ENCODE data around the gene CROCC. TPM values are rescaled to one million over a fixed set of nuclear protein-coding genes. Genes with fewer than 3 reads are reported as not detected.
"Not testable (repeated sequence)": the region's sequence is repeated elsewhere in the genome, so short reads cannot be mapped to it uniquely, and the experiment has no call there.

Gene CROCC, protein sequence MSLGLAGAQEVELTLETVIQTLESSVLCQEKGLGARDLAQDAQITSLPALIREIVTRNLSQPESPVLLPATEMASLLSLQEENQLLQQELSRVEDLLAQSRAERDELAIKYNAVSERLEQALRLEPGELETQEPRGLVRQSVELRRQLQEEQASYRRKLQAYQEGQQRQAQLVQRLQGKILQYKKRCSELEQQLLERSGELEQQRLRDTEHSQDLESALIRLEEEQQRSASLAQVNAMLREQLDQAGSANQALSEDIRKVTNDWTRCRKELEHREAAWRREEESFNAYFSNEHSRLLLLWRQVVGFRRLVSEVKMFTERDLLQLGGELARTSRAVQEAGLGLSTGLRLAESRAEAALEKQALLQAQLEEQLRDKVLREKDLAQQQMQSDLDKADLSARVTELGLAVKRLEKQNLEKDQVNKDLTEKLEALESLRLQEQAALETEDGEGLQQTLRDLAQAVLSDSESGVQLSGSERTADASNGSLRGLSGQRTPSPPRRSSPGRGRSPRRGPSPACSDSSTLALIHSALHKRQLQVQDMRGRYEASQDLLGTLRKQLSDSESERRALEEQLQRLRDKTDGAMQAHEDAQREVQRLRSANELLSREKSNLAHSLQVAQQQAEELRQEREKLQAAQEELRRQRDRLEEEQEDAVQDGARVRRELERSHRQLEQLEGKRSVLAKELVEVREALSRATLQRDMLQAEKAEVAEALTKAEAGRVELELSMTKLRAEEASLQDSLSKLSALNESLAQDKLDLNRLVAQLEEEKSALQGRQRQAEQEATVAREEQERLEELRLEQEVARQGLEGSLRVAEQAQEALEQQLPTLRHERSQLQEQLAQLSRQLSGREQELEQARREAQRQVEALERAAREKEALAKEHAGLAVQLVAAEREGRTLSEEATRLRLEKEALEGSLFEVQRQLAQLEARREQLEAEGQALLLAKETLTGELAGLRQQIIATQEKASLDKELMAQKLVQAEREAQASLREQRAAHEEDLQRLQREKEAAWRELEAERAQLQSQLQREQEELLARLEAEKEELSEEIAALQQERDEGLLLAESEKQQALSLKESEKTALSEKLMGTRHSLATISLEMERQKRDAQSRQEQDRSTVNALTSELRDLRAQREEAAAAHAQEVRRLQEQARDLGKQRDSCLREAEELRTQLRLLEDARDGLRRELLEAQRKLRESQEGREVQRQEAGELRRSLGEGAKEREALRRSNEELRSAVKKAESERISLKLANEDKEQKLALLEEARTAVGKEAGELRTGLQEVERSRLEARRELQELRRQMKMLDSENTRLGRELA (N-terminal part only)
- total RNA-seq, result 100 to 1,000 TPM in 1 of 4 donors, 10 to 100 TPM in 3; 13.0 to 149 (median 23.7) TPM

DNA sequence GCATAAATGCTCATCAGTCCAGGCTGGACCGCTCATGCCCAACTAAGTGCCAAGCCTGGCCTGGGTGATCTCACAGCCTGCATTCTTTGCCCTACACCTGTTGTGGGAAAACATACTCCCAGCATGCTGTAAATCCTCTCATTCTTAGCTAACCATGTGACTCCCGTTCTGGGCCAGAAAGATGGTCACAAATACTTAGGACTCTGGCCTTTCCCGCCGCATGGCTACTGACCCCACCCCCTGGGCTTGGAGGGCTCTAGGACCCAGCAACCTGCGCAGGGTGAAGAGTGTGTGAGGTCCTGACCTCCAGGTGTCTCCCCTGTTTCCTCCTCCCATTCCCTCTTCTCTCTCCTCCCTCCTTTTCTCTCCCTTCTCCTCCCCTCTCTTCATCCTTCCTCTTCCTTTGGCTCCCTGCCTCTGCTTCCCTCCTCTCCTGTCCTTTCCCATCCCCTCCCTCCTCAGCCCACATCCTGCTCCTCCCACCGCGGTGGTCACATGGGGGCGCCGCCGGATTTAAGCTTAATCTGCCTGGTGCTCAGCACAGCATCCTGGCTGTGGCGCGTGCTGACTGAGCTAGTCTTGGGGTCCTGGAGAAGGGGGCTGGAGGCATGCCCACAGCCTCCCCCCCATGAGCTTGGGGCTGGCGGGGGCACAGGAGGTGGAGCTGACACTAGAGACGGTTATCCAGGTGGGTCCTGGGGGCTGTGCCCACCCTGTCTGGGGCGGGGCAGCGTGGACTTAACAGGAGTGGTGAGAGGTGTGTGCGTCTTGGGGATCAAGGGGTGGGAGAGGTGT, at the start of gene CROCC:
CROCC (plus strand) TSS at position 541 of the 795 bp plus-strand sequence; CDS start at position 629, 88 bp downstream.
- no peak within 1 kb of the TSS for H3K4me3 ChIP-seq
- in situ Hi-C loops (cut with MboI; ENCODE audit: low pct_ligation_motif_present in 1 of 4, low pct_unique_long_range_greater_than_20kb in 1 of 4, low sequenced_read_pairs in 3 of 4) (loop anchor here in 1 of 4 donors (10.0 kb wide), 1 partner anchor 197 kb away; no protein-coding TSS in a partner anchor), intact Hi-C loops (cut with DNase I; ENCODE audit: low total_unique reads) (no loop called here)
- no peak for DNase-seq
- WGBS, 2 donors (ENCODE audit: low coverage in 1 of 2), result 13 to 30% methylated on average over 11 to 17 of the region's 17 CpGs
- H3K4me1 ChIP-seq, result peaks cover 0 to 7% (median 0%) of the 10 kb centered on the region in 4 donors
- H3K27ac ChIP-seq, result no peak within 1 kb of the TSS
- no peaks in the 10 kb centered on the region for H3K27me3 ChIP-seq
- no peaks in the 10 kb centered on the region for H3K9me3 ChIP-seq
- TF ChIP-seq POLR2A (IDR thresholded peaks at IDR 0.05) (no peak), POLR2AphosphoS5 (IDR thresholded peaks at IDR 0.05) (no peak), EP300 (IDR thresholded peaks at IDR 0.05; ENCODE audit: low read depth) (no peak)
- TF ChIP-seq, protein P1, sequence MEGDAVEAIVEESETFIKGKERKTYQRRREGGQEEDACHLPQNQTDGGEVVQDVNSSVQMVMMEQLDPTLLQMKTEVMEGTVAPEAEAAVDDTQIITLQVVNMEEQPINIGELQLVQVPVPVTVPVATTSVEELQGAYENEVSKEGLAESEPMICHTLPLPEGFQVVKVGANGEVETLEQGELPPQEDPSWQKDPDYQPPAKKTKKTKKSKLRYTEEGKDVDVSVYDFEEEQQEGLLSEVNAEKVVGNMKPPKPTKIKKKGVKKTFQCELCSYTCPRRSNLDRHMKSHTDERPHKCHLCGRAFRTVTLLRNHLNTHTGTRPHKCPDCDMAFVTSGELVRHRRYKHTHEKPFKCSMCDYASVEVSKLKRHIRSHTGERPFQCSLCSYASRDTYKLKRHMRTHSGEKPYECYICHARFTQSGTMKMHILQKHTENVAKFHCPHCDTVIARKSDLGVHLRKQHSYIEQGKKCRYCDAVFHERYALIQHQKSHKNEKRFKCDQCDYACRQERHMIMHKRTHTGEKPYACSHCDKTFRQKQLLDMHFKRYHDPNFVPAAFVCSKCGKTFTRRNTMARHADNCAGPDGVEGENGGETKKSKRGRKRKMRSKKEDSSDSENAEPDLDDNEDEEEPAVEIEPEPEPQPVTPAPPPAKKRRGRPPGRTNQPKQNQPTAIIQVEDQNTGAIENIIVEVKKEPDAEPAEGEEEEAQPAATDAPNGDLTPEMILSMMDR (IDR thresholded peaks at IDR 0.05), result no peak
- H3K36me3 ChIP-seq, result no peaks in the 10 kb centered on the region

DNA sequence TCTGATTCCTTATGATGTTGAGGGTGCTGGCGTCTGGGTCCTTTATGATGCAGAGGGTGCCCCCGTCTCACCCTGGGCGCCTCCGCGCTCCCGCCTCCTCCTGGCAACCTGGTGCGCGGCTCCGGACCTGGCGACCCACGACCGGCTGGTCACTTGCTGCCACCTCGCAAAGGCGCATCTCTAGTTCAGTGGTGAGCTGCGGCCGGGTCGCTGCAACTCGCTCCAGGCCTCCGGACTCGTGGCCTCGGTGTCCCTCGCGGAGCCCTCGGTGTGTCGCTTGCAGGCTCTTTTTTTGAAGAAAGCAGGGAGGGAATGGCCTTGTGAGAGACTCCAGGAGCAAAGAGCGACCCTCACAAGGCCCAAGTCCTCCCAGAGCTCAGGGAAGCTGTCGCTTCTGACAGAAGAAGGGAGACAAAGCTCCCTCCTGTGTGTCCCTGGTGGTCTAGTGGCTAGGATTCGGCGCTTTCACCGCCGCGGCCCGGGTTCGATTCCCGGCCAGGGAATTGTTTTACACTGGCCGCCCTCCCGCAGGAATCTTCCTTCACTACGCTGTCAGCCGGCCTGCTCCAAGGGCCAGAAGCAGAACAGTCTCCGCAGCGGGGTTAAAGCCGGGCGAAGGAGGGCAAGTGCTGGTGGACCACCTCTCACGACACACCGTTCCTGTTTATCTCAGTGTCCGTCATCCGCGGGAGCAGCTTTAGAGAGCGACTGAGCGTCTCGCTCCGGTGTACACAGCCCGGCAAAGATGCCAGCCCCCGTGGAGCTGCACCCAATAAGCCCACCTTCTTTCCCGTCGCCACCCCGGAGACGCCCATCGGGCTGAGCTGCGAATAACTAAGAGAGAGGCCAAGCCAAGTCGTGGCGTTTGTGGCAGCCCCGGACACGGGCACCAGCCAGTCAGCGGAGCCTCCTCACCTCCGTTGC, 49.3 kb upstream of the CROCC start:
- H3K27ac ChIP-seq; intact Hi-C loops (cut with DNase I; ENCODE audit: low total_unique reads); H3K36me3 ChIP-seq; in situ Hi-C loops (cut with MboI; ENCODE audit: low pct_ligation_motif_present in 1 of 4, low pct_unique_long_range_greater_than_20kb in 1 of 4, low sequenced_read_pairs in 3 of 4); H3K4me1 ChIP-seq; H3K9me3 ChIP-seq: not testable (repeated sequence)
- Histone ChIP-seq H3K4me3 (peak overlapping the region in 3 of 4 donors; percentile 5 to 38 (median 21)), H3K27me3 (peaks cover 53% of the 10 kb centered on the region)
- peak; percentile 31 for DNase-seq
- WGBS, 2 donors (ENCODE audit: low coverage in 1 of 2), result 50 to 51% methylated on average over 4 to 54 of the region's 66 CpGs

DNA sequence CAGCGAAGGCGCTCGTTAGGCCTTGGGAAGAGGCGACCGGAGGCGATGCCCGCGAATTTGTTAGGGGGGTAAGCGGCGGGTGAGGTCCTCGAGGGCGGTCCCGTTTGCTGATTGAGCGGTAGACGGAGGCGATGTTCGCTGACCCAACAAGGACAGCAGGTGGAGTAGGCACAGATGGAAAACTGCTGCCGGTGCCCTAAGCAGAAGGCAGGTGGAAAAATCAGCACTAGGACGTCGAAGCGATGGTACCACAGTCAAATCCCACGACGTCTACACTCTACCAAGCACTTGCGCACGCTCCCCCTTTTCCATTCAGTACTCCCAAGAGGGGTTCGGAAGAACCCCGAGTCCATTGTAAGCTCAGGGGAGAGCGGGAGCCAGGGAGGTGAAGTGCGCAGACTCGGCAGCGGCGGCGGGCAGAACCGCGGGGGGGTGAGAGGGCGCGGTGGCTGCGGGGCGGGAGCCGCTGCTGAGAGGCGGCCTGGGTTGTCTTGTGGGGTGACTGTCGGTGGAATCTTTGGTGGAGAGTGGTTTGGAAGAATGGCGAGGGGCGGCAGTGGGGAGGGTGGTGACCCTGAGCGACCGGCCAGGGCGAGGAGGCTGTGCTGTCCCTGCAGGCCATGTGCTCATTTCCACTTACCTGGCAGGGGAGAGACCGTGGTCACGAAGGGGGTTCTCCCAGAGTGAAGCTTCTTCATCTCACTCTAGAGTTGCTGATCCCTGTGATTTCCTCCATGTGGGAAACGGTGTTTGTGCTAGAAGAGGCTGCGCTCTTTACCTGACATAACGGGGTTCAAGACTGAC, 48.5 kb upstream of the CROCC start:
- intact Hi-C loops (cut with DNase I; ENCODE audit: low total_unique reads); H3K4me1 ChIP-seq; H3K27ac ChIP-seq; in situ Hi-C loops (cut with MboI; ENCODE audit: low pct_ligation_motif_present in 1 of 4, low pct_unique_long_range_greater_than_20kb in 1 of 4, low sequenced_read_pairs in 3 of 4); H3K36me3 ChIP-seq; H3K9me3 ChIP-seq: not testable (repeated sequence)
- DNase-seq, result peak; percentile 86
- peaks cover 53% of the 10 kb centered on the region for H3K27me3 ChIP-seq
- WGBS, 2 donors (ENCODE audit: low coverage in 1 of 2), result 36 to 42% methylated on average over 4 to 32 of the region's 52 CpGs
- H3K4me3 ChIP-seq, result peak overlapping the region in 3 of 4 donors; percentile 5 to 38 (median 21)

DNA sequence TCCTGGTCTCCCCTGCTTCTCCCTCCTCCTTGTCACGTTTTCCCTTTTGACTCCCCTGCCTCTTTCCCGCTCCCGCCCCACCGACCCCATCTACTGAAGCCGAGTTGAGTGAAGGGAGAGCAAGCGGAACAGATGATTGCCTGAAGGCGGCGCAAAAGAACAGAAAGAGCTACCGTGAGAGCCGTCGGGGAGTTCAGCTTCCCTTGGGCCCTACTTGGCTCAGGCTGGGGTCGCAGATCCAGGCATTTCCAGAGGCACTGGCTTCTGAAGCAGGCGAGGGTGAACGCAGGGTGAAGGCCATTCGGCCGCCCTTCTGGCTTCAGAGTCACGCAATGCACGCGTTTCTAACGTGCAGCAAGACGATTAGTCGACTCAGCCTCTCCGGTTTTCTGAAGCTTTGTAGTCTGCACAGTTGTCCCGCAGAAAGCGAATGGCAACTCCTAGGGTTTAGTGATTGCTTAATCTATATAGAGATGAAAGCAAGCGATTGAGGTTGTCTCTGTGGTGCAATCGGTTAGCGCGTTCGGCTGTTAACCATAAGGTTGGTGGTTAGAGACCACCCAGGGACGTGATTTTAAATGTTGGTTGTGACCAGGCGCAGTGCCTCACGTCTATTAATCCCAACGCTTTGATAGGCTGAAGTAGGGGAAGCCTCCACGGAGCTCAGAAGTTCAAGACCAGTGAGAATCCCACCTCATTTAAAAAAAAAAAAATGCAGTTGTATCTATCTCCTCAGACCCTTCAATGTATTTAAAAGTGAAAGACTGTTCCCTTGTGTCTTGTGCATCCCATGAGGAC, 46.6 kb upstream of the CROCC start:
- DNase-seq; H3K4me1 ChIP-seq; in situ Hi-C loops (cut with MboI; ENCODE audit: low pct_ligation_motif_present in 1 of 4, low pct_unique_long_range_greater_than_20kb in 1 of 4, low sequenced_read_pairs in 3 of 4); H3K27ac ChIP-seq; H3K36me3 ChIP-seq; H3K9me3 ChIP-seq; H3K4me3 ChIP-seq; intact Hi-C loops (cut with DNase I; ENCODE audit: low total_unique reads): not testable (repeated sequence)
- WGBS, 2 donors (ENCODE audit: low coverage in 1 of 2), result 58 to 63% methylated on average over 10 to 30 of the region's 35 CpGs
- H3K27me3 ChIP-seq, result peaks cover 63% of the 10 kb centered on the region

DNA sequence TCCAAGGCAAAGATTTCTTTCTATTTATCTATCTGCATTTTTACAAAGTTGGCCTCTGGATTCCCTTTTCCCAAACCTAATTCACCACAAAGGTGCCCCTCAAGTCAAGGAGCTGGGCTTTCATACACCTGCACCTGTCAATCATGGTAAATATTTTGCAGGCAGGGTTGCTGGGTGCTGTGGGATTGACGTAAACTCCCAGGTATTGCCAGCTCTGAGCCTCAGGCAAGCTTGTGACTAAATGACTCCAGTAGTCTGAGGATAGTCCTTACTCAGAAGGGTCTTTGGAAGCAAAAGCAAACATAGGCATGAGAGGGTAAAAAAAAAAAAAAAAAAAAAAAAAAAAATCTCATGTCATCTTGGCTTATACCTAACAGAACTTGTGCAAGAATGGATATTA, 40.0 kb upstream of the CROCC start:
- H3K9me3 ChIP-seq; H3K4me3 ChIP-seq; DNase-seq; intact Hi-C loops (cut with DNase I; ENCODE audit: low total_unique reads); H3K36me3 ChIP-seq; H3K27ac ChIP-seq; H3K4me1 ChIP-seq; in situ Hi-C loops (cut with MboI; ENCODE audit: low pct_ligation_motif_present in 1 of 4, low pct_unique_long_range_greater_than_20kb in 1 of 4, low sequenced_read_pairs in 3 of 4): not testable (repeated sequence)
- peaks cover 25% of the 10 kb centered on the region for H3K27me3 ChIP-seq
- WGBS, 2 donors (ENCODE audit: low coverage in 1 of 2), result 77% methylated on average over 1 of the region's 1 CpG; no CpG with 5 or more reads in 1 of the 2 donors

Data from transverse colon (tissue), 4 donors.